ENCODE measurements around the gene SNRNP27.
"Not testable (repeated sequence)": the region's sequence is repeated elsewhere in the genome, so short reads cannot be mapped to it uniquely, and the experiment has no call there.

The SNRNP27 gene, protein sequence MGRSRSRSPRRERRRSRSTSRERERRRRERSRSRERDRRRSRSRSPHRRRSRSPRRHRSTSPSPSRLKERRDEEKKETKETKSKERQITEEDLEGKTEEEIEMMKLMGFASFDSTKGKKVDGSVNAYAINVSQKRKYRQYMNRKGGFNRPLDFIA

DNA sequence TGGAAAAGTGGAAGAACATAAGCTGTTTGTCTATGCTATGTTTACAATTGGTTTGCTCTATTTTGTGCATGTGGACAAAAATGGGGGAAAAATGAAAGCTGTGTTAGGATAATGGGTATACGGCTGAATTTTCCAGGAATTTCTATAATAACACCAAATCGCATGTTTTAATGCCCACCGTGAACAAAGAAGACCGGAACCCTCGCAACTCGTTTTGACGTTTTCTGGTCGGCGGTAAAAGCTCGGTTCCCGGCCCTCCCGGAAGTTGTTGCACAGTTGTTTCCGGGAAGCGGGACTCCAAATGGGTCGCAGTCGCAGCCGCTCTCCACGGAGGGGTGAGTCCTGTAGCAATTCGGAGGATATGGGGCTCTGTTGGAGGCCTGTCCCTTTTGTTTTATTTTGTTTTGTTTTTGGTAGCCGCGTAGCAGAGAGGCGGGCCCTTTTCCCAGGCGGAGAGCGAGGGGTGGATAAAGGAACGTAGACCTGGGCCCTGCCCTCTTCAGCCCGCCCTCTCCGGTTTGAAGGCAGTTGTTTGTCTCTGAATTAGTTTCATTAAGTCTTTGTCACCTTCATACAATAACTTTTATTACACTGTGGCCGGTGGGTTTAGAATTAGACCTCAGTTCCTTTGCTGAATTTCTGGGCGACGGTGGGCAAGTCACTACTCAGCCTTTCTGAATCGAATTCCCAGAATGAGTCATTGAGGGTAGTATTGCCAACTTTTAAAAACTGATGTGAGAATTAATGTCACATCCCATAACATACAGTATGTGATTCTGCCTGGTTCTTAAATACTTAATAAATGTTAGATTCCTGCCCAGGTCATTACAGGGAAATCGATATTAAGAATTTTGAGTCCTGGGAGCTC, at the start of gene SNRNP27:
Gene SNRNP27, plus strand, starts transcription at position 273 of the 868 bp plus-strand sequence. Its CDS starts 29 bp downstream, at position 302.
- Histone ChIP-seq H3K4me1 (ENCODE audit: insufficient read depth, low read length) (no peaks in the 10 kb centered on the region; the same call in 1 of the 2 replicates), H3K9me3 (ENCODE audit: control insufficient read depth, insufficient read depth, low read length) (no peaks in the 10 kb centered on the region), H3K36me3 (ENCODE audit: insufficient read depth, low read length) (peaks cover 3% of the 10 kb centered on the region; the same call in 1 of the 2 replicates), H3K9ac (ENCODE audit: low read depth, low read length) (peak within 1 kb of the TSS; percentile 97)

DNA sequence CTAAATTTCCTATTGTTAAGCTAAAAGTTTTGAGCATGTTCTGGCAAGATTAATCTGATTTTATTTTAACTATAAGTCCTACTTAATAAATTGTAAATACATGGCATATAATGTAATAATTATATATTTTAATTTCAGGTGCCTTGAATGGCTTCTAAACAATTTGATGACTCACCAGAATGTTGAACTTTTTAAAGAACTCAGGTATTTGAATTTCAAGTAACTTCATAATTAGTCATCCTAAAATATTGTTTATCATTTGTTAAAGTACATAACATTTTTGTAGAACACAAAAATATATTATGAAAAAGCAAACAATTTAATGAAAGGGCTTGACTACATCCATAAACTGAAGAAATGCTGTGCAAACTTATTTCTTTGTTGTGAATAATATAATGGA, 49.8 kb upstream of the SNRNP27 start:
- peaks cover 3% of the 10 kb centered on the region; the same call in 1 of the 2 replicates for H3K36me3 ChIP-seq (ENCODE audit: insufficient read depth, low read length)
- H3K9ac ChIP-seq (ENCODE audit: low read depth, low read length) = no peak overlapping the region
- H3K4me1 ChIP-seq (ENCODE audit: insufficient read depth, low read length) = no peaks in the 10 kb centered on the region
- no peaks in the 10 kb centered on the region for H3K9me3 ChIP-seq (ENCODE audit: control insufficient read depth, insufficient read depth, low read length)

DNA sequence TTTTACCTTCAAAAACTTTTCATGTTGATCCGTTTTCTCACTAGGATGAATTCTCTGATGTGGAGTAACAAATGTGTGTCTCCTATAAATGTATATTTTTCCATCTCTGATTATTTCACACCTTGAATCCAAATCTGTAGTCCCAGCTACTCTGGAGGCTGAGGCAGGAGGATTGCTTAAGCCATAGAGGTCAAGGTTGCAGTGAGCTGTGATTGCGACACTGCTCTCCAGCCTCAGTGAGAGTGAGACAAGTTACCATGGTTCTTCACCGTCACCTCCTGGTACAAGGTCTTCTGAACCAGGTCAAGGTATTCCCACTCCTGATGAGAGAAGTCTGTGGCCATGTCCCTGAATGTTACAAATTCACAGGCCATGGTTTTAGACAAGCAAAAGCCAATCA, 49.2 kb upstream of the SNRNP27 start:
- H3K36me3 ChIP-seq (ENCODE audit: insufficient read depth, low read length) = peaks cover 3% of the 10 kb centered on the region; the same call in 1 of the 2 replicates

DNA sequence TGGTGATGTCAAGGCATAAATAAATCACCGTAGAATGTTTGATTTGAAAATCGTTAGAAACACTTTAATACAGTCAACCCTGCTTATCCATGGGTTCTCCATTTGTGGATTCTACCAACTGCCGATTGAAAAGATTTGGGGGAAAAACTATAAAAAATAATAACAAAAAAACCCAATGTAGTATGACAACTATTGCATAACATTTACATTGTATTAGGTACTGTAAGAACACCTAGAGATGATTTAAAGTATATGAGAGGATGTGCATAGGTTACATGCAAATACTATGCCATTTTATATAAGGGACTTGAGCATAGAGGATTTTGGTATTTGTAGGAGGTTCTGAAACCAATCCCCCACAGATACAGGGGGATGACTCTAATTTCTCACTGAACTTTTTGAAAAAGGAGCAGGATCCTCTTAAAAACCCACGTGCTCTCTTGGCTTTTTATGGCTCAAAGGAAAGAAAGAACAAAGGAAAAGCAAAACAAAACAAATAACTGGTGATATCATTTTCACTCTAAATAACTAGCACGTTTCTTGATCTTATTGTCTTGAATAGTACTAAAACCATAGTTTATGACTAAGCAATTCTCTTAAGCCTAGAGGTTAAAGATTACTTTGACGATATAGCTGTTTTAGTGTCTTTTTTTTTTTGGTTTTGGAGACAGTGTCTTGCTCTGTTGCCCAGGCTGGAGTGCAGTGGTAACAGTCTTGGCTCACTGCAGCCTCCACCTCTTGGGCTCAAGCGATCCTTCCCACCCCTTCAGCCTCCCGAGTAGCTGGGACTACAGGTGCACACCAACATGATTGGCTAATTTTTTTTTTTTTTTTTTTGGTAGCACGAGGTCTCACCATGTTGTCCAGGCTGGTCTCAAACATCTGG, 47.3 kb upstream of the SNRNP27 start:
- peaks cover 2% of the 10 kb centered on the region; the same call in 1 of the 2 replicates for H3K36me3 ChIP-seq (ENCODE audit: insufficient read depth, low read length)
- no peak overlapping the region for H3K9ac ChIP-seq (ENCODE audit: low read depth, low read length)
- H3K9me3 ChIP-seq (ENCODE audit: control insufficient read depth, insufficient read depth, low read length) = no peaks in the 10 kb centered on the region
- H3K4me1 ChIP-seq (ENCODE audit: insufficient read depth, low read length) = no peaks in the 10 kb centered on the region

More for the DNA sequence above, 49.2 kb upstream of the SNRNP27 start:
- no peak overlapping the region for H3K9ac ChIP-seq (ENCODE audit: low read depth, low read length)
- H3K4me1 ChIP-seq (ENCODE audit: insufficient read depth, low read length) = no peaks in the 10 kb centered on the region
- H3K9me3 ChIP-seq (ENCODE audit: control insufficient read depth, insufficient read depth, low read length) = no peaks in the 10 kb centered on the region

DNA sequence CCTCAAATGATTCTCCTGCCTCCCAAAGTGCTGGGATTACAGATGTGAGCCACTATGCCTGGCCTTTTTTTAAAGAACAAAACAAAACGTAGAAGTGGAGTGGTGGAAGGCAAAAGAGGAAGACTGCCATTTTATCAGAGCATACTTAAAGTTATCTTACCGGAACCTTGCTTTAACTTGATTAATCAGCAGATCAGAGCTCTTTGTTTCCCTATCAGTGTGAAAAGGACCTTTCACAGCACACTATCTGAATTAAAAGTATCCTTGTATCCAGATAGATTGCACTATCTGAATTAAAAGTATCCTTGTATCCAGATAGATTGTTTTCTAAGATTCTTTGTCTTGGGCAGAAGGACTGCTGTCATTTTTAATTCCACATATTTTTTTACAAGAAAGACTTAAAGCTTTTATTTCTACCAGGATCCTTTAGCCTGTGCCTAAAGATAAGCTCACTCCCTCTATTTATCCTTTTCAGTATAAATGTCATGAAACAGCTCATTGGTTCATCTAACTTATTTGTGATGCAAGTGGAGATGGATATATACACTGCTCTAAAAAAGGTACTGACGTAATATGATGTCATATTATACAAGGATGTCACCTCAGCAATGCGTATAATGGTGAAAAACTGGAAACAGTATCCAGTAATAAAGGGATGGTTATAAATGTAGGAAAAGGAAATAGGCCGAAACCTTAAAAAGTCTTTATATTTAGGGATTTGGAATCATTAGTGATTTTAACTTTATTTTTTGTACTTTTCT, 46.5 kb upstream of the SNRNP27 start:
- Histone ChIP-seq H3K36me3 (ENCODE audit: insufficient read depth, low read length) (peaks cover 2% of the 10 kb centered on the region; the same call in 1 of the 2 replicates), H3K9ac (ENCODE audit: low read depth, low read length) (no peak overlapping the region), H3K4me1 (ENCODE audit: insufficient read depth, low read length) (no peaks in the 10 kb centered on the region), H3K9me3 (ENCODE audit: control insufficient read depth, insufficient read depth, low read length) (no peaks in the 10 kb centered on the region)

DNA sequence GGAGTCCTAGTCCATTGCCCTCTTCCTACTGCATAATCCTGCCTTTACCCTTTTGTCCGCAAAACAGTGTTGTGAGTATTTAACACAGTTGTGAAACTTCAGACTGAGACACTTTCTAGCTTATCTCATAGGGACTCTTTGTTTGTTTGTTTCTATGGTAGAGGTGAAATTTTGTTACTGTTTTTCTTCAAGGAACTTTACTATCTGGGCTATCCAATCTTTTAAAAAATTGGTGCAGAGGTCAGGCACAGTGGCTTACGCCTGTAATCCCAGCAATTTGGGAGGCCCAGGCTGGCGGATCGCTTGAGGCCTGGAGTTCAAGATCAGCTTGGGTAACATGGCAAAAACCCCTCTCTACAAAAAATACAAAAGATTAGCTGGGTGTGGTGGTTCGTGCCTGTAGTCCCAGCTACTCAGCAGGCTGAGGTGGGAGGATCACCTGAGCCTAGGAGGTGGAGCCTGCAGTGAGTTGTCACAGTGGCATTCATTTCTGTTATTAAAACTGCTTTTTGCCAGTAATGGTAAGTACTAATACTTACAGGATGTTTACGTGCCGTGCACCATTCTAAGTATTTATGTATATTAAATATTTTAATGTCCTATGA, 45.5 kb upstream of the SNRNP27 start:
- Histone ChIP-seq H3K9me3 (ENCODE audit: control insufficient read depth, insufficient read depth, low read length) (no peaks in the 10 kb centered on the region), H3K36me3 (ENCODE audit: insufficient read depth, low read length) (peaks cover 2% of the 10 kb centered on the region; the same call in 1 of the 2 replicates), H3K4me1 (ENCODE audit: insufficient read depth, low read length) (no peaks in the 10 kb centered on the region), H3K9ac (ENCODE audit: low read depth, low read length) (no peak overlapping the region)

DNA sequence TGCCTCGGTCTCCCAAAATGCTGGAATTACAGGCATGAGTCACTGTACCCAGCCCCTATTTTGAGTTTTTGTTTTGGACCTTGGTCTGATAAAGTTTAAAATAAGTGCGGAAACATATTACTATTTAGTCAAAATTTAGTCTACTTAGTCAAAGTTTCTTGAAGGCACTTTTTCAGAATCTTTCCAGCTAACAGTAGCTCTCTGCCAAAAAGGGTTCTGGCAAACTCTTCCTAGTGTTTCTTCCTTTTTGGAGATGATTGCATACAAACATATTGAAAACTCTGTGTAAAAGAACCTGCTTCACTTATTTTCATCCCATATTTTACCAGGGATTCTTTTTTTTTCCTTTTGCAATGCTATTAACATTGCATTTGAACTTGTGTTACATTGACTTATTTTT, 35.5 kb upstream of the SNRNP27 start:
- Histone ChIP-seq H3K4me1 (ENCODE audit: insufficient read depth, low read length) (no peaks in the 10 kb centered on the region), H3K9me3 (ENCODE audit: control insufficient read depth, insufficient read depth, low read length) (no peaks in the 10 kb centered on the region), H3K36me3 (ENCODE audit: insufficient read depth, low read length) (no peaks in the 10 kb centered on the region), H3K9ac (ENCODE audit: low read depth, low read length) (no peak overlapping the region)

DNA sequence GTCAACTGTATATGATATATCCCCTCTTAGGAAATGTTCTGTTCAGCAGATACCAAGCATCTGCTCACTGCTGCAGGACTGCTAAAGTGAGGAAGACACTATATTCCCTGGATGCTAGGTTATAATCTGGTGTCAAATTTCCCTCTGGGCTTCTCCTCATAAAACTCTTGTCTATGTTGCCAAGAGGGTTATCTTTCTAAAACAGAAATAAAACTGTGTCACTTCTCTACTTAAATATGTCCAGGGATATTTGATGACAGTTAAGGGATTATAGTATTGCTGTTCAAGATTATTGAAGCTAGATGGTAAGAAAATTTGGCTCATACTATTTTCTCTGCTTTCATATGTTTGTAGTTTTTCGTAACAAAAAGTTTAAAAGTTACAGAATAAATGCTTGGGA, 30.5 kb upstream of the SNRNP27 start:
- Histone ChIP-seq H3K36me3 (ENCODE audit: insufficient read depth, low read length) (no peaks in the 10 kb centered on the region; the same call in none of the 2 replicates), H3K9ac (ENCODE audit: low read depth, low read length) (no peak overlapping the region)

DNA sequence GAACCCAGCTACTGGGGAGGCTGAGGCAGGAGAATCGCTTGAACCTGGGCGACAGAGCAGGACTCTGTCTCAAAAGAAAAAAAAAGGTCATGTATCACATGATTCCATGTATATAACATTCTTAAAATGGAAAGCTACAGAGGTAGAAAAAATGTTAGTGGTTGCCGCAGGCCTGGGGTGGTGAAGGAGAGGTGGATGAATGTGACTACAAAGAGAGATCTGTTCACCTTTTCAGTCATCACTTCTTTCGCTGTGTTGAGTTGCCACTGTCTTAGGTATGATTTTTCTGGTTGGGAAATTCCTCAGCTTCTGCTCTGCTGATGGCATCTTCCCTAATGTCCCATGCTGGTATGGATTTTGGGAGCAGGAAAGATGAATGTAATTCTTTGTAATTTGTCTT, 5.3 kb upstream of the SNRNP27 start:
- Histone ChIP-seq H3K9ac (ENCODE audit: low read depth, low read length) (no peak overlapping the region), H3K36me3 (ENCODE audit: insufficient read depth, low read length) (no peaks in the 10 kb centered on the region), H3K4me1 (ENCODE audit: insufficient read depth, low read length) (no peaks in the 10 kb centered on the region), H3K9me3 (ENCODE audit: control insufficient read depth, insufficient read depth, low read length) (no peaks in the 10 kb centered on the region)

More for the DNA sequence above, 30.5 kb upstream of the SNRNP27 start:
- Histone ChIP-seq H3K9me3 (ENCODE audit: control insufficient read depth, insufficient read depth, low read length) (no peaks in the 10 kb centered on the region), H3K4me1 (ENCODE audit: insufficient read depth, low read length) (no peaks in the 10 kb centered on the region)

DNA sequence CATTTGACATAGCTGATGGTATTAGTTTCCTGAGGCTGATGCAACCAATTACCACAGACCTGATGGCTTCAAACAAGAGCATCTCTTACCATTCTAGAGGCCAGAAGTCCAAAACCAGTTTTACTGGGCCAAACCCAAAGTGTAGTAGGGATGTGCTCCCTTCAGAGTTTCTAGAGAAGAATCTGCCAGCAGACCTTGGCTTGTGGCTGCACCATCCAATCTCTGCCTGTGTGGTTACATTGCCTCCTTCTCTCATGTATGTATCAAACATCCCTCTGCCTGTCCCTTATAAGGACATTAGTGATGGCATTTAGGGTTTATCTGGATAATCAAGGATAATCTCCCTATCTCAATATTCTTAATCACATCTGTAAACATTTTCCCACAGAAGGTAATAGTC, 4.5 kb upstream of the SNRNP27 start:
- H3K4me1 ChIP-seq (ENCODE audit: insufficient read depth, low read length) = no peaks in the 10 kb centered on the region
- H3K9me3 ChIP-seq (ENCODE audit: control insufficient read depth, insufficient read depth, low read length) = no peaks in the 10 kb centered on the region
- no peaks in the 10 kb centered on the region for H3K36me3 ChIP-seq (ENCODE audit: insufficient read depth, low read length)
- H3K9ac ChIP-seq (ENCODE audit: low read depth, low read length) = no peak overlapping the region

DNA sequence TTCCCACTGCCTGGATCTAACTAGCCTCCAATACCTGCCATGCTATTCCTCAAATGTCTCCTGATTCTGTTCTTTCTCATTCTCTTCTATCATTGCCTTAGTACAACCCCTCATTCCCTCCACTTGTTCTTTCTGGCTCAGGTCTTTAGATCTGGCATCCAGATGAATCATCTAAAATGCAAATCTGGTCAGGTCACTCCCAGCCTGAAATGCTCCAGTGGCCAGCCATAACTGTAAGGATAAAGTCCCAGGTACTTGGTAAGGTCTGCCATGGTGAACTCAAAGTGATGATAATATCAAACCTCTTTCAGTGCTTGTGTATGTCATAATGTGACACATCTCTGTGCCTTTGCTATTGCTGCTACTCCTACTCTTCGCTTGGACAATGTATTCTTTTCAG, 2.9 kb upstream of the SNRNP27 start:
- Histone ChIP-seq H3K9me3 (ENCODE audit: control insufficient read depth, insufficient read depth, low read length) (no peaks in the 10 kb centered on the region), H3K36me3 (ENCODE audit: insufficient read depth, low read length) (no peaks in the 10 kb centered on the region), H3K4me1 (ENCODE audit: insufficient read depth, low read length) (no peaks in the 10 kb centered on the region; the same call in 1 of the 2 replicates), H3K9ac (ENCODE audit: low read depth, low read length) (no peak overlapping the region)

DNA sequence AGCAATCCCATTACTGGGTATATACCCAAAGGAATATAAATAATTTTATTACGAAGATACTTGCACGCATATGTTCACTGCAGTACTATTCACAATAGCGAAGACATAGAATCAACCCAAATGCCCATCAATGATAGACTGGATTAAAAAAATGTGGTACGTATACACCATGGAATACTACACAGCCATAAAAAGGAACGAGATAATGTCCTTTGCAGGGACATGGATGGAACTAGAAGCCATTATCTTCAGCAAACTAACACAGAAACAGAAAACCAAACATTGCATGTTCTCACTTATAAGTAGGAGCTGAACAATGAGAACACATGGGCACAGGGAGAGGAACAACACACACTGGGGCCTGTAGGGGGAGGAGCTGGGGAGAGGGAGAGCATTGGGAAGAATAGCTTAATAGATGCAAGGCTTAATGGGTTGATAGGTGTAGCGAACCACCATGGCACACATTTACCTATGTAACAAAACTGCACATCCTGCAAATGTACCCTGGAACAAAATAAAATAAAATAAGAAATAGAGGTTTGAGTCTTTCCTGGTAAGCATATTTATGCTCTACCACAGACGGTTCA, 825 bp upstream of the SNRNP27 start:
- H3K9ac ChIP-seq (ENCODE audit: low read depth, low read length); H3K36me3 ChIP-seq (ENCODE audit: insufficient read depth, low read length); H3K9me3 ChIP-seq (ENCODE audit: control insufficient read depth, insufficient read depth, low read length); H3K4me1 ChIP-seq (ENCODE audit: insufficient read depth, low read length): not testable (repeated sequence)

DNA sequence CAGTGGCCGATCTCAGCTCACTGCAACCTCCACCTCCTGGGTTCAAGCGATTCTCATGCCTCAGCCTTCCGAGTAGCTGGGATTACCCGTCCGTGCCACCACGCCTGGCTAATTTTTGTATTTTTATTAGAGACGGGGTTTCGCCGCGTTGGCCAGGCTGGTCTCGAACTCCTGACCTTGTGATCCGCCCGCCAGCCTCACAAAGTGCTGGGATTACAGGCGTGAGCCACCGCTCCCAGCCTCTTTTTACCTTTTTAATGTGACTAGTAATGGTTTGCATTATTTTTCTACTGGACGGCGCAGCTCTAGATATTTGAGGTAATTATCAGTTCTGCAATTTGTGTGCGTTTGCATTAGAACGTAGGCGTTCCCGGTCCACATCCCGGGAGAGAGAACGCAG, 981 bp downstream of the SNRNP27 start:
- not testable (repeated sequence) for H3K9me3 ChIP-seq (ENCODE audit: control insufficient read depth, insufficient read depth, low read length); H3K4me1 ChIP-seq (ENCODE audit: insufficient read depth, low read length); H3K36me3 ChIP-seq (ENCODE audit: insufficient read depth, low read length)
- peak overlapping the region; percentile 97 for H3K9ac ChIP-seq (ENCODE audit: low read depth, low read length)
